GM12864 (cell line): Measurements from ENCODE around the gene THSD7A.

Experiments
- DNase-seq: peaks from one replicate; pipeline ENCODE4 v3.0.0-alpha.2; 2011; ENCODE audit warnings: low read depth
- H3K4me3 ChIP-seq: 2 replicates; pipeline ENCODE4 v1.5.1; 2011; ENCODE audit warnings: mild to moderate bottlenecking, low read depth, low read length, control low read depth
- TF ChIP-seq, protein P1 (sequence below): IDR thresholded peaks from 2 replicates; pipeline ENCODE4 v1.5.1; 2011; ENCODE audit warnings: low read depth, mild to moderate bottlenecking, moderate library complexity, low read length, control low read depth, inconsistent platforms; ENCODE audit errors: missing control alignments

Gene THSD7A

DNA sequence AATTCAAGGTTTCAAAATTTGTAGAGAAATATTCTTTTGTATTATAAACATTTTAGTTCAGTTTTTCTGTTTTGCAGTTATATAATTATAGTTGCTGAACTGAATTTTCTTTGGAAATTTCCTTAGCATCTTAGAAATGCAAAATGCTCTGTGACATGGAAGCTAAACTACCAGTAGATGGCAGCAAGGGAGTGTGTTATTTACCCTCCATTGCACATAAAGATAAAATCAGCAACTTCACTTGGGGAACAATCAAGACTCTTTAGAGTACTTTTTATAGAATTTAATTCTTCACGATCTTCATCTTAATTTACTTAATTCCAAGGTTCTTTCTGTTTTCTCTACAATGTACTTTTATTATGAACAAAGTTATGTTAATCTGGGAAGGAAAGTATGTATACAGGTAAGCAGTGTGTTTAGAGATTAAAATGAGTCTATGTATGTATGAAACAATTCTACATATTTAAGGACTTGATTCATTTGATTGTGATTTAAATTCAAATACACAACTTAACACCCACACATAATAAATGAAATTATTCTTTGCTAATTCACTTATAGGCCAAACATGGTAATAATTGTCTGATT is 404.2 kb downstream of the THSD7A start:
- TF ChIP-seq, protein P1, sequence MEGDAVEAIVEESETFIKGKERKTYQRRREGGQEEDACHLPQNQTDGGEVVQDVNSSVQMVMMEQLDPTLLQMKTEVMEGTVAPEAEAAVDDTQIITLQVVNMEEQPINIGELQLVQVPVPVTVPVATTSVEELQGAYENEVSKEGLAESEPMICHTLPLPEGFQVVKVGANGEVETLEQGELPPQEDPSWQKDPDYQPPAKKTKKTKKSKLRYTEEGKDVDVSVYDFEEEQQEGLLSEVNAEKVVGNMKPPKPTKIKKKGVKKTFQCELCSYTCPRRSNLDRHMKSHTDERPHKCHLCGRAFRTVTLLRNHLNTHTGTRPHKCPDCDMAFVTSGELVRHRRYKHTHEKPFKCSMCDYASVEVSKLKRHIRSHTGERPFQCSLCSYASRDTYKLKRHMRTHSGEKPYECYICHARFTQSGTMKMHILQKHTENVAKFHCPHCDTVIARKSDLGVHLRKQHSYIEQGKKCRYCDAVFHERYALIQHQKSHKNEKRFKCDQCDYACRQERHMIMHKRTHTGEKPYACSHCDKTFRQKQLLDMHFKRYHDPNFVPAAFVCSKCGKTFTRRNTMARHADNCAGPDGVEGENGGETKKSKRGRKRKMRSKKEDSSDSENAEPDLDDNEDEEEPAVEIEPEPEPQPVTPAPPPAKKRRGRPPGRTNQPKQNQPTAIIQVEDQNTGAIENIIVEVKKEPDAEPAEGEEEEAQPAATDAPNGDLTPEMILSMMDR = peak; percentile 59
- no peak overlapping the region for H3K4me3 ChIP-seq
- peak; percentile 5 for DNase-seq

DNA sequence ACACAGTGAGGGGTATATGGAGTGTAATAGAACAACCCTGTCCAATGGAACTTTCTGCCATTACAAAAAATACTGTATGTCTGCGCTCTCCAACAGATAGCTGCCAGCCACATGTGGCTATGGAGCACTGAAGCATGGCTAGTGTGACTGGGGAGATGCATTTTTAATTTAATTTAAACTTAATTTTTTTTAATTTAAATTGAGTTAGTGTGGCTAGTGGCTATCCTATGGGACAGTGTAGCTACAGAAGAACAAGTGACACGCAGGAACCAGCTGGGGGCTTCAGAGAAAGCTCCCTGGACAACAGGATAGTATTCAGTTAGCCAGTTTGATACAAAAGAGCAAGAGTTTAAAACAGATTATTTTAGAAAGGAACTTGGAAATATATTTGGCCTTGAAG is 408.0 kb downstream of the THSD7A start:
- H3K4me3 ChIP-seq = no peak overlapping the region
- no peak for DNase-seq
- TF ChIP-seq, protein P1 = no peak

DNA sequence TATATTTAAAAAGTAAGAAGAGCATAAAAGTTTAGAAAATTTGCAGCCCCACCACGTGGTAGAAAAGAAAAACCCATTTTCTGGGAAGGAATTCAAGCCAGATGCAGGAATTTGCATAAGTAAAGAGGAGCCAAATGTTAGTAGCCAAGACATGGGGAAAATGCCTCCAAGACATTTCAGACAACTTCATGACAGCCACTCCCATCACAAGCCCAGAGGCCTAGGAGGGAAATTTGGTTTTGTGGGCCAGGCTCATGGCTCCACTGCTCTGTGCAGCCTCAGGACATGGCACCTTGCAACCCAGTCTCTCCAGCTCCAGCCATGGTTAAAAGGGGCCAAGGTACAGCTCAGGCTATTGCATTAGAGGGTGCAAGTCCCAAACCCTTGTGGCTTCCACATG is 411.9 kb downstream of the THSD7A start:
- no peak for DNase-seq
- TF ChIP-seq, protein P1 = no peak
- no peak overlapping the region for H3K4me3 ChIP-seq

DNA sequence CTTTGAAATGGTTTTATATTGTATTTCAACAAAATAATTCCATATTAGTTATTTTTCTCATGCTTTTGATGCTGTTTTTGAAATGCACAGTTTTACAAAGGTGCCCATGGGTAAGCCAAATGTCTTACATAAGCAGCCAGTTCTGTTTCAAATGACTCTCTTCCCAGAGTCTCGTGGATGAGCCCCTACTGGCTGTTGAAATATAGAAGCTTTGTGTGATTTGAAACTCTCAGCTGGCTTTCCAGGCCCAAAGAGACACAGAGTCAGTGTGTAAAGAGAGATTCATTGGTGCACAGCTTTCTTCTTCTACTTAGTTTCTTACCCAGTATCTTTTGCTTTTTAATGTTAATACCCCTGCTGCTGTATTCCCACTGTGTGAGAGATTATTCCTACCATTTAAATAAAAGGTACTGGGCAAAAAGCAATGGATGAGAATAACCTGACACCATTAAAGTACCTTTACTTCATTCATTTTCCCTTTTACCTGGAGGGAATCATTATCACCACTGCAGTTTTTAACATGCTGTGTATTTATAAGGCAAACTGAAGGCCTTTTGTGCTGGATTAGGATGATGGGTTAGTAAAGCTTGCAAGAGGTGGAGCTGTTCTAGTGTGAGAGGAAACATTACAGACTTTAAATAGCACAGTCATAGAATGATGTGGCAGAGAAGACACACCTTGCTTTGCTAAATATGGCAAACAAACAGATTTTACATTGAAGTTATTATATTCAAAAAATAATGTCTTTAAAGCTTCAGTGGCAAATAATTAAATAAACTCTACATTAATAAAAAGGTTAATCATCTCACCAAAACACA is 415.1 kb downstream of the THSD7A start:
- TF ChIP-seq, protein P1 = no peak
- no peak for DNase-seq
- H3K4me3 ChIP-seq = no peak overlapping the region

DNA sequence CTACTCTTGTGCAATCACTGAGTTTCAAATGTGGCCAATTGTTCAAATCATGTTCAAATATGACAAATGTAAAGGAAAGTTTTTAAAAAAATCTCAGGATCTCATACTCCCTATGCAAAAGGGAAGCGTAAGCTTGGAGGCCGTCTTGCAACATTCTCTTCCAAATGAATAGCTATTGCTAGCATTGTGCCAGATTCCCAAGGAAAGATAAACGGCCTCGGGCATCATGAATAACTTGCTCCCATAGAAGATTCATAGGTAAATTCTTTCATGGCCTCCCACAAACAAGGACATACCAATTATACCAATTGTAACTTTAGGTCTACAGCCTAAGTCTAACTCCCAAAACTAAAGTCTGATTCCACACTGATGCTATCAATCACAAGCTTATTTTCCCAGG is 416.9 kb downstream of the THSD7A start:
- no peak overlapping the region for H3K4me3 ChIP-seq
- DNase-seq = no peak

DNA sequence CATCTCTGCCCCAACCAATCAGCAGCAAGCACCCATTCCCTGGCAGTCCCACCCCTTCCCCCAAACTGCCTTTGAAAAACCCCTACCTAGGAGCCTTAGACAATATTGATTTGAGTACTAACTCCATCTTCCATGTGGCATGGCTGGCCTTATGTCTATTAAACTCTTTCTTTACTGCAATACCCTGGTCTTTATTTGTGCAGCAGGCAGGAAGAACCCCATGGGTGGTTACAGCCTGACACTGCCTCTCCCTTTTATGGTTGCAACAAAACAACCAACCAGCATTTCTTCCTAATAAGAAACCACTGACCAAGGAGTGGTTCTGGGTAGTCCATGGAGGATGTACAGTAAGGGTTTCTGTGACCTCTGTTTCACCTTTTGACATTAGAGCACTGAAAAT is 418.1 kb downstream of the THSD7A start:
- TF ChIP-seq, protein P1 = no peak
- DNase-seq = no peak
- H3K4me3 ChIP-seq = no peak overlapping the region

More for the DNA sequence above, 416.9 kb downstream of the THSD7A start:
- TF ChIP-seq, protein P1 = no peak
